GM19035 (cell line): ENCODE results near the gene PHLDB1.

Source experiments
- ATAC-seq: cut with Tn5 transposase; IDR thresholded peaks from one replicate; pipeline ENCODE4 v1.9.1; 2021; ENCODE audit not compliant: unreplicated experiment

The PHLDB1 gene

GRCh38 chr11:118621784-118622375, 14.5 kb downstream of the PHLDB1 start:
- no peak for ATAC-seq

- no peak for ATAC-seq
Observed at GRCh38 chr11:118622376-118623268, 15.2 kb downstream of the PHLDB1 start.

GRCh38 chr11:118623269-118623655, 15.8 kb downstream of the PHLDB1 start:
- ATAC-seq, result no peak

GRCh38 chr11:118625036-118625690, 17.7 kb downstream of the PHLDB1 start:
- no peak for ATAC-seq

GRCh38 chr11:118625976-118626375, 18.6 kb downstream of the PHLDB1 start:
- ATAC-seq, result no peak

- ATAC-seq, result no peak
Observed at GRCh38 chr11:118627566-118627965, 20.2 kb downstream of the PHLDB1 start.

GRCh38 chr11:118628031-118628430, 20.6 kb downstream of the PHLDB1 start:
- ATAC-seq, result no peak

- no peak for ATAC-seq
Observed at GRCh38 chr11:118628432-118628831, 21.0 kb downstream of the PHLDB1 start.

- ATAC-seq, result no peak
Observed at GRCh38 chr11:118628861-118629549, 21.6 kb downstream of the PHLDB1 start.

GRCh38 chr11:118629761-118630661, 22.6 kb downstream of the PHLDB1 start:
- no peak for ATAC-seq

- no peak for ATAC-seq
Observed at GRCh38 chr11:118631142-118631909, 23.9 kb downstream of the PHLDB1 start.

- no peak for ATAC-seq
Observed at GRCh38 chr11:118632577-118633318, 25.3 kb downstream of the PHLDB1 start.

- no peak for ATAC-seq
Observed at GRCh38 chr11:118633319-118633690, 25.9 kb downstream of the PHLDB1 start.

- no peak for ATAC-seq
Observed at GRCh38 chr11:118633979-118634378, 26.6 kb downstream of the PHLDB1 start.

GRCh38 chr11:118634431-118635236, 27.2 kb downstream of the PHLDB1 start:
- ATAC-seq, result no peak

- no peak for ATAC-seq
Observed at GRCh38 chr11:118635237-118635591, 27.8 kb downstream of the PHLDB1 start.

GRCh38 chr11:118635642-118636041, 28.2 kb downstream of the PHLDB1 start:
- no peak for ATAC-seq
